IMR-90 (cell line): ENCODE data around the gene DPYSL5. TPM values are rescaled to one million over a fixed set of nuclear protein-coding genes. Genes with fewer than 3 reads are reported as not detected.

ENCODE experiments used
- ATAC-seq: fragments of 200-7000 bp; cut with Tn5 transposase; 2 replicates; pipeline ENCODE4 v1.9.1; 2020; ENCODE audit warnings: low read depth, mild to moderate bottlenecking, moderate library complexity
- BruUV-seq: library from RNA; stranded (reverse); fragments of 400-500 nt; replicated peaks from 2 replicates; lab custom pipeline; 2021; lab: Mats Ljungman, UMichigan
- CTCF ChIA-PET: fragments of 300-600 bp; formaldehyde crosslinking; extraction: SDS; loops from one replicate; lab custom pipeline; 2021; ENCODE audit warnings: antibody characterized with exemption; lab: Yijun Ruan, JAX
- POLR2A ChIA-PET: fragments of 300-600 bp; sonication (Branson Sonifier 250); formaldehyde crosslinking; loops from one replicate; lab custom pipeline; 2022; ENCODE audit warnings: antibody characterized with exemption; ENCODE audit not compliant: unreplicated experiment; lab: Charles Lee
- DNase-seq: peaks from one replicate; pipeline ENCODE4 v3.0.0; 2013
- H2AFZ ChIP-seq: replicated peaks from 2 replicates; pipeline ENCODE3; 2013; ENCODE audit warnings: low read length, mild to moderate bottlenecking; ENCODE audit not compliant: poor library complexity
- H2AK5ac ChIP-seq: 2 replicates; pipeline ENCODE4 v1.6.1; 2013; ENCODE audit warnings: low read depth, low read length, inconsistent platforms
- H2AK9ac ChIP-seq: replicated peaks from 2 replicates; pipeline ENCODE3; 2013; ENCODE audit warnings: mild to moderate bottlenecking, low read depth, low read length, moderate library complexity; ENCODE audit not compliant: poor library complexity
- H2BK120ac ChIP-seq: 2 replicates; pipeline ENCODE4 v1.6.1; 2013; ENCODE audit warnings: low read depth, low read length, inconsistent platforms
- H2BK15ac ChIP-seq: 3 replicates; pipeline ENCODE4 v1.6.1; 2013; ENCODE audit warnings: low read depth, low read length, inconsistent platforms
- H2BK20ac ChIP-seq: 2 replicates; pipeline ENCODE4 v1.6.1; 2013; ENCODE audit warnings: low read depth, mild to moderate bottlenecking, inconsistent platforms, low read length, moderate library complexity
- H2BK5ac ChIP-seq: 2 replicates; pipeline ENCODE4 v1.6.1; 2013; ENCODE audit warnings: mild to moderate bottlenecking, low read depth, low read length, inconsistent platforms; ENCODE audit not compliant: poor library complexity, severe bottlenecking
- H3K14ac ChIP-seq: replicated peaks from 2 replicates; pipeline ENCODE4 v1.6.1; 2013; ENCODE audit warnings: low read depth, low read length, inconsistent platforms
- H3K18ac ChIP-seq: 2 replicates; pipeline ENCODE4 v1.6.1; 2013; ENCODE audit warnings: low read depth, low read length, control low read depth
- H3K23ac ChIP-seq: 2 replicates; pipeline ENCODE4 v1.6.1; 2013; ENCODE audit warnings: low read depth, low read length, inconsistent platforms
- H3K27ac ChIP-seq: 2 replicates; pipeline ENCODE4 v1.5.1; 2013; ENCODE audit warnings: mild to moderate bottlenecking, control low read depth, low read length; ENCODE audit not compliant: insufficient read depth
- H3K27me3 ChIP-seq: 2 replicates; pipeline ENCODE4 v1.6.1; 2013; ENCODE audit warnings: low read length; ENCODE audit not compliant: control insufficient read depth, insufficient read depth
- H3K36me3 ChIP-seq: 2 replicates; pipeline ENCODE4 v1.6.1; 2013; ENCODE audit warnings: low read length, mixed read lengths; ENCODE audit not compliant: control insufficient read depth, insufficient read depth
- H3K4ac ChIP-seq: 2 replicates; pipeline ENCODE4 v1.6.1; 2013; ENCODE audit warnings: low read depth, low read length, inconsistent platforms
- H3K4me1 ChIP-seq: 2 replicates; pipeline ENCODE4 v1.6.1; 2013; ENCODE audit warnings: low read length, mixed read lengths; ENCODE audit not compliant: control insufficient read depth, insufficient read depth
- H3K4me2 ChIP-seq: 2 replicates; pipeline ENCODE4 v1.6.1; 2013; ENCODE audit warnings: low read depth, mild to moderate bottlenecking, control low read depth, low read length, moderate library complexity
- H3K4me3 ChIP-seq: 2 replicates; pipeline ENCODE4 v1.5.1; 2013; ENCODE audit warnings: low read depth, mild to moderate bottlenecking, control low read depth, low read length, moderate library complexity; ENCODE audit not compliant: insufficient read depth
- H3K56ac ChIP-seq: 2 replicates; pipeline ENCODE4 v1.6.1; 2013; ENCODE audit warnings: low read length, inconsistent platforms; ENCODE audit not compliant: insufficient read depth; ENCODE audit errors: extremely low read depth
- H3K79me1 ChIP-seq, 2 experiments: 2 replicates each; pipeline ENCODE4 v1.6.1; 2013; ENCODE audit warnings: low read length in 2 of 2, inconsistent platforms in 1 of 2, low read depth in 1 of 2
- H3K9ac ChIP-seq: 2 replicates; pipeline ENCODE4 v1.6.1; 2013; ENCODE audit warnings: low read depth, low read length, control low read depth
- H3K9me1 ChIP-seq: 2 replicates; pipeline ENCODE4 v1.6.1; 2013; ENCODE audit warnings: low read length, inconsistent platforms; ENCODE audit not compliant: insufficient read depth
- H3K9me3 ChIP-seq: 2 replicates; pipeline ENCODE4 v1.6.1; 2013; ENCODE audit warnings: low read length; ENCODE audit not compliant: control insufficient read depth, insufficient read depth
- H4K20me1 ChIP-seq: 2 replicates; pipeline ENCODE4 v1.6.1; 2013; ENCODE audit warnings: low read length, inconsistent platforms; ENCODE audit not compliant: insufficient read depth
- H4K5ac ChIP-seq: 2 replicates; pipeline ENCODE4 v1.6.1; 2013; ENCODE audit warnings: mild to moderate bottlenecking, low read depth, low read length, control low read depth
- H4K8ac ChIP-seq, 2 experiments: 2 replicates each; pipeline ENCODE4 v1.6.1; 2013; ENCODE audit warnings: low read depth in 2 of 2, low read length in 2 of 2, control low read depth in 1 of 2, inconsistent platforms in 1 of 2
- H4K91ac ChIP-seq: 2 replicates; pipeline ENCODE4 v1.6.1; 2013; ENCODE audit warnings: low read depth, low read length, inconsistent platforms; ENCODE audit not compliant: insufficient read depth
- BHLHE40 ChIP-seq: fragments of 150-350 bp; IDR thresholded peaks from 2 replicates; pipeline ENCODE4 v1.6.1; 2016; ENCODE audit warnings: mild to moderate bottlenecking, low read depth, low read length
- MAZ ChIP-seq: IDR thresholded peaks from 2 replicates; pipeline ENCODE4 v1.6.1; 2012; ENCODE audit warnings: low read depth, mild to moderate bottlenecking, low read length, improper control_type of control experiment, moderate library complexity, borderline replicate concordance
- MXI1 ChIP-seq: IDR thresholded peaks from 2 replicates; pipeline ENCODE4 v1.6.1; 2012; ENCODE audit warnings: low read depth, mild to moderate bottlenecking, low read length, moderate library complexity, borderline replicate concordance
- POLR2A ChIP-seq: IDR thresholded peaks from 2 replicates; pipeline ENCODE4 v1.6.1; 2012; ENCODE audit warnings: mild to moderate bottlenecking, low read depth, low read length
- SMC3 ChIP-seq: fragments of 150-350 bp; IDR thresholded peaks from 2 replicates; pipeline ENCODE4 v1.6.1; 2016; ENCODE audit warnings: low read depth, mild to moderate bottlenecking, antibody characterized with exemption, low read length, moderate library complexity
- USF2 ChIP-seq: fragments of 150-350 bp; IDR thresholded peaks from 2 replicates; pipeline ENCODE4 v1.6.1; 2017; ENCODE audit warnings: mild to moderate bottlenecking, antibody characterized with exemption, low read length, low read depth
- WGBS, 2 experiments: methylation state at CpG; one replicate each; pipeline versions ENCODE4 v1.1.5 to v1.1.7; 2013; ENCODE audit warnings: missing lambda C conversion rate in 2 of 2; ENCODE audit not compliant: insufficient read length in 1 of 2; ENCODE audit errors: extremely low coverage in 2 of 2; 5-methylcytosine and 5-hydroxymethylcytosine counted together
- dilution Hi-C: fragments of 300-500 bp; cut with HindIII; formaldehyde crosslinking; loops from one replicate; pipeline ENCODE4 v1.14.3; 2018; ENCODE audit warnings: low sequenced_read_pairs; ENCODE audit not compliant: unreplicated experiment
- in situ Hi-C: fragments of 300-500 bp; cut with MboI; formaldehyde crosslinking; loops from 3 replicates; pipeline ENCODE4 v1.14.3; 2019; ENCODE audit warnings: low sequenced_read_pairs, inconsistent platforms, mixed read lengths
- intact Hi-C: fragments of 100-400 bp; cut with micrococcal nuclease; formaldehyde crosslinking; loops from 2 replicates; pipeline ENCODE4 v1.10.0; 2022
- polyA plus RNA-seq, 3 experiments: library from polyadenylated mRNA; depleted of rRNA; stranded (reverse); fragments of >200 nt; gene quantifications; 2 replicates each; pipeline ENCODE4 v1.2.3, GENCODE V29; 2012; ENCODE audit warnings: low replicate concordance in 1 of 3
- total RNA-seq: library from RNA; depleted of rRNA; stranded (reverse); fragments of >200 nt; gene quantifications from 2 replicates; pipeline ENCODE4 v1.2.3, GENCODE V29; 2012
- TF ChIP-seq, protein P1 (sequence below): conservative IDR thresholded peaks from 2 replicates; pipeline ENCODE4 v1.5.1; 2012; ENCODE audit warnings: mild to moderate bottlenecking, low read depth, low read length, improper control_type of control experiment

DPYSL5 gene
- total and polyA plus RNA-seq, 2 of the 4 experiments (the other 2 are of a cell fraction), result not detected

DNA sequence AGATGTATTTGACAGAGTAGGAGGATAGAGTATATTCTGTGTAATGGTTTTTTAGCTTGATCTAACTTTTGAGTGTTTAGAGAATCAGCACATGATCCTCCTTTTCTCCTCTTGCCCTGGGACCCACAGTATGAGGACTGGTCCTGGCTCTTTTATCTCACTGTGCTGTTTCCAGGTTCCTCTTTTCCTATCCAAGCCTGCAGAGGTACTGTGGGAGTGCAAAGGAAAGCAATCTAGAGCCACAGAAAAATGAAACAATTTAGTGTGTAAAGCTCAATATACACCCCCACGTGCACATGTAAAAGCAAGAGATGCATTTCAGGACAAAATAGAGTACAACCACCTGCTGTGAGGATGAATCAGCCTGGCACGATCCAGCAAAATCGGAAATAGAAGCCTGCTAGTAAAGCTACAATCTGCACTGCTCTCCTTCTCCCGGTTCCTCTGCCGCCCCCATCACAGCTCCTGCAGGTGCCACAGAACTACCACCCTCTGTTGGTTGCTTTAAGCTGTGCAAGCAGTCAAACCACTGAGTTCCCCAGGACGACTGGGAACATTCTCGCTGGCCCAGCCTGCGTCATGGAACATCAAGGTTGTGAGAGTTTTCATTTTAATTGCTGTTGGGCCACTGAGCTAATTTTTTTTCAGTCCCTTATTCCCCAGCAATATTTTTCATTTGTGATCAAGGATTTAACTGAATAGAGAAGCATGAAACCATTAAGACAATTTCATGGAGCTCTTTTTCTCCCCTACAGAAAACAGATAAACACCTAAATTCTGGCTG, 74.7 kb downstream of the DPYSL5 start:
- H3K27ac ChIP-seq, result no peak overlapping the region
- H3K4me1 ChIP-seq, result peaks cover 5% of the 10 kb centered on the region; the same call in 1 of the 2 replicates
- no peak overlapping the region for H4K91ac ChIP-seq
- no peak overlapping the region for H3K14ac ChIP-seq
- no peak overlapping the region for H4K8ac ChIP-seq
- ChIA-PET POLR2A (interaction anchor here (0.7 kb wide), 1 partner anchor 641 kb away, joined by 3 read pairs; no protein-coding TSS in a partner anchor), CTCF (interaction anchor here (0.8 to 0.9 kb wide), 3 partner anchors 13 to 76 kb away, joined by 3 to 5 read pairs (median 3); no protein-coding TSS in a partner anchor)
- peaks cover 34% of the 10 kb centered on the region for H3K27me3 ChIP-seq
- H2BK20ac ChIP-seq, result no peak overlapping the region
- no peaks in the 10 kb centered on the region for H3K9me3 ChIP-seq
- DNase-seq, result peak; percentile 6
- no peak overlapping the region for H2BK15ac ChIP-seq
- no peak overlapping the region for H3K4me3 ChIP-seq
- TF ChIP-seq MXI1, result no peak
- TF ChIP-seq, protein P1, sequence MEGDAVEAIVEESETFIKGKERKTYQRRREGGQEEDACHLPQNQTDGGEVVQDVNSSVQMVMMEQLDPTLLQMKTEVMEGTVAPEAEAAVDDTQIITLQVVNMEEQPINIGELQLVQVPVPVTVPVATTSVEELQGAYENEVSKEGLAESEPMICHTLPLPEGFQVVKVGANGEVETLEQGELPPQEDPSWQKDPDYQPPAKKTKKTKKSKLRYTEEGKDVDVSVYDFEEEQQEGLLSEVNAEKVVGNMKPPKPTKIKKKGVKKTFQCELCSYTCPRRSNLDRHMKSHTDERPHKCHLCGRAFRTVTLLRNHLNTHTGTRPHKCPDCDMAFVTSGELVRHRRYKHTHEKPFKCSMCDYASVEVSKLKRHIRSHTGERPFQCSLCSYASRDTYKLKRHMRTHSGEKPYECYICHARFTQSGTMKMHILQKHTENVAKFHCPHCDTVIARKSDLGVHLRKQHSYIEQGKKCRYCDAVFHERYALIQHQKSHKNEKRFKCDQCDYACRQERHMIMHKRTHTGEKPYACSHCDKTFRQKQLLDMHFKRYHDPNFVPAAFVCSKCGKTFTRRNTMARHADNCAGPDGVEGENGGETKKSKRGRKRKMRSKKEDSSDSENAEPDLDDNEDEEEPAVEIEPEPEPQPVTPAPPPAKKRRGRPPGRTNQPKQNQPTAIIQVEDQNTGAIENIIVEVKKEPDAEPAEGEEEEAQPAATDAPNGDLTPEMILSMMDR, result peak; percentile 30; the same call in 1 of the 2 replicates
- TF ChIP-seq POLR2A, result no peak
- 0 out of 2 replicates have a peak, but pooled peaks have one; percentile 13 for TF ChIP-seq SMC3
- no peak for TF ChIP-seq MAZ
- no peak for TF ChIP-seq BHLHE40
- no peak for TF ChIP-seq USF2
- H2BK5ac ChIP-seq, result no peak overlapping the region
- dilution Hi-C loops, result no loop called here
- intact Hi-C loops, result no loop called here
- WGBS, 2 experiments, result no CpG with 5 or more reads among the region's 8 CpGs
- no peak overlapping the region for H4K5ac ChIP-seq
- in situ Hi-C loops, result no loop called here
- no TSS peak for BruUV-seq
- H2AK5ac ChIP-seq, result no peak overlapping the region
- no peak overlapping the region for H3K56ac ChIP-seq
- no peak overlapping the region for H2BK120ac ChIP-seq
- no peak overlapping the region for H3K18ac ChIP-seq
- H3K4ac ChIP-seq, result no peak overlapping the region
- no peaks in the 10 kb centered on the region for H4K20me1 ChIP-seq
- no peak overlapping the region for H3K23ac ChIP-seq
- no peak overlapping the region for H2AFZ ChIP-seq
- no peak overlapping the region for H2AK9ac ChIP-seq
- no peaks in the 10 kb centered on the region for H3K36me3 ChIP-seq
- no peaks in the 10 kb centered on the region for H3K9me1 ChIP-seq
- H3K4me2 ChIP-seq, result no peak overlapping the region
- no peak overlapping the region for H3K9ac ChIP-seq
- no peaks in the 10 kb centered on the region for H3K79me1 ChIP-seq
- no peak; the same call in 1 of the 2 replicates for ATAC-seq
